Stimulated activated naive CD8-positive, alpha-beta T cell treated with anti-CD3 and anti-CD28 coated beads, Interleukin-15, Interleukin-2, amounts not matched to agents 100 ng/mL and 50 ng/mL, for 24 hours (primary cell): ENCODE data around the gene LGALS7.
"Not testable (repeated sequence)": the region's sequence is repeated elsewhere in the genome, so short reads cannot be mapped to it uniquely, and the experiment has no call there.

Experiments used
- H3K27ac Mint-ChIP-seq: one replicate; pipeline ENCODE4 v1.8.0; 2021; ENCODE audit warnings: mild to moderate bottlenecking, mixed read lengths
- H3K27me3 Mint-ChIP-seq: one replicate; pipeline ENCODE4 v1.8.0; 2021; ENCODE audit warnings: mixed read lengths
- H3K36me3 Mint-ChIP-seq: one replicate; pipeline ENCODE4 v1.8.0; 2021; ENCODE audit warnings: low read depth, mixed read lengths
- H3K4me1 Mint-ChIP-seq: one replicate; pipeline ENCODE4 v1.8.0; 2021; ENCODE audit warnings: low read depth, mixed read lengths
- H3K4me3 Mint-ChIP-seq: one replicate; pipeline ENCODE4 v1.8.0; 2021; ENCODE audit warnings: mild to moderate bottlenecking, mixed read lengths
- H3K9me3 Mint-ChIP-seq: one replicate; pipeline ENCODE4 v1.8.0; 2021; ENCODE audit warnings: mixed read lengths

The LGALS7 gene

GRCh38 chr19:38806371-38806770, 33.1 kb upstream of the LGALS7 start:
- Mint-ChIP-seq H3K9me3 (no peaks in the 10 kb centered on the region), H3K27me3 (no peaks in the 10 kb centered on the region), H3K36me3 (no peaks in the 10 kb centered on the region), H3K4me3 (no peak overlapping the region), H3K4me1 (peaks cover 4% of the 10 kb centered on the region), H3K27ac (no peak overlapping the region)

GRCh38 chr19:38805180-38805579, 31.9 kb upstream of the LGALS7 start:
- no peaks in the 10 kb centered on the region for H3K27me3 Mint-ChIP-seq
- no peaks in the 10 kb centered on the region for H3K36me3 Mint-ChIP-seq
- no peak overlapping the region for H3K4me3 Mint-ChIP-seq
- H3K9me3 Mint-ChIP-seq, result no peaks in the 10 kb centered on the region
- peaks cover 4% of the 10 kb centered on the region for H3K4me1 Mint-ChIP-seq
- H3K27ac Mint-ChIP-seq, result peak overlapping the region; percentile 76

GRCh38 chr19:38803543-38803942, 30.2 kb upstream of the LGALS7 start:
- H3K4me3 Mint-ChIP-seq, result no peak overlapping the region
- no peaks in the 10 kb centered on the region for H3K9me3 Mint-ChIP-seq

GRCh38 chr19:38801359-38802095, 28.2 kb upstream of the LGALS7 start:
- Mint-ChIP-seq H3K27ac (no peak overlapping the region), H3K36me3 (no peaks in the 10 kb centered on the region), H3K9me3 (no peaks in the 10 kb centered on the region), H3K4me3 (no peak overlapping the region), H3K4me1 (peaks cover 4% of the 10 kb centered on the region), H3K27me3 (no peaks in the 10 kb centered on the region)

More at GRCh38 chr19:38803543-38803942, 30.2 kb upstream of the LGALS7 start:
- Mint-ChIP-seq H3K27me3 (no peaks in the 10 kb centered on the region), H3K36me3 (no peaks in the 10 kb centered on the region), H3K27ac (no peak overlapping the region), H3K4me1 (peaks cover 4% of the 10 kb centered on the region)

- no peak overlapping the region for H3K4me3 Mint-ChIP-seq
- H3K27ac Mint-ChIP-seq, result no peak overlapping the region
- H3K9me3 Mint-ChIP-seq, result no peaks in the 10 kb centered on the region
- H3K4me1 Mint-ChIP-seq, result peaks cover 4% of the 10 kb centered on the region
- no peaks in the 10 kb centered on the region for H3K27me3 Mint-ChIP-seq
- H3K36me3 Mint-ChIP-seq, result no peaks in the 10 kb centered on the region
Measured at GRCh38 chr19:38800577-38801347, 27.4 kb upstream of the LGALS7 start.

- H3K27me3 Mint-ChIP-seq, result no peaks in the 10 kb centered on the region
Measured at GRCh38 chr19:38799104-38799503, 25.8 kb upstream of the LGALS7 start.

GRCh38 chr19:38797781-38798180, 24.5 kb upstream of the LGALS7 start:
- H3K27me3 Mint-ChIP-seq, H3K36me3 Mint-ChIP-seq, H3K27ac Mint-ChIP-seq, H3K9me3 Mint-ChIP-seq, H3K4me3 Mint-ChIP-seq, H3K4me1 Mint-ChIP-seq: not testable (repeated sequence)

More at GRCh38 chr19:38799104-38799503, 25.8 kb upstream of the LGALS7 start:
- Mint-ChIP-seq H3K4me1 (no peaks in the 10 kb centered on the region), H3K36me3 (no peaks in the 10 kb centered on the region), H3K9me3 (no peaks in the 10 kb centered on the region), H3K4me3 (no peak overlapping the region), H3K27ac (no peak overlapping the region)

GRCh38 chr19:38796154-38796553, 22.8 kb upstream of the LGALS7 start:
- no peak overlapping the region for H3K4me3 Mint-ChIP-seq
- H3K4me1 Mint-ChIP-seq, result peaks cover 9% of the 10 kb centered on the region
- H3K9me3 Mint-ChIP-seq, result no peaks in the 10 kb centered on the region
- H3K36me3 Mint-ChIP-seq, result no peaks in the 10 kb centered on the region
- H3K27me3 Mint-ChIP-seq, result peaks cover 4% of the 10 kb centered on the region
- no peak overlapping the region for H3K27ac Mint-ChIP-seq

GRCh38 chr19:38795549-38795948, 22.2 kb upstream of the LGALS7 start:
- Mint-ChIP-seq H3K27ac (no peak overlapping the region), H3K27me3 (peaks cover 4% of the 10 kb centered on the region), H3K9me3 (no peaks in the 10 kb centered on the region), H3K4me3 (no peak overlapping the region), H3K36me3 (no peaks in the 10 kb centered on the region), H3K4me1 (peaks cover 9% of the 10 kb centered on the region)

- H3K4me1 Mint-ChIP-seq, result peaks cover 9% of the 10 kb centered on the region
- H3K36me3 Mint-ChIP-seq, result no peaks in the 10 kb centered on the region
- no peak overlapping the region for H3K4me3 Mint-ChIP-seq
- peaks cover 4% of the 10 kb centered on the region for H3K27me3 Mint-ChIP-seq
- no peak overlapping the region for H3K27ac Mint-ChIP-seq
- H3K9me3 Mint-ChIP-seq, result no peaks in the 10 kb centered on the region
Measured at GRCh38 chr19:38793671-38794070, 20.4 kb upstream of the LGALS7 start.

GRCh38 chr19:38793177-38793576, 19.9 kb upstream of the LGALS7 start:
- H3K9me3 Mint-ChIP-seq, result no peaks in the 10 kb centered on the region
- H3K27ac Mint-ChIP-seq, result no peak overlapping the region
- peaks cover 9% of the 10 kb centered on the region for H3K4me1 Mint-ChIP-seq
- peak overlapping the region; percentile 50 for H3K4me3 Mint-ChIP-seq
- H3K27me3 Mint-ChIP-seq, result peaks cover 4% of the 10 kb centered on the region
- H3K36me3 Mint-ChIP-seq, result no peaks in the 10 kb centered on the region

- Mint-ChIP-seq H3K4me1 (peaks cover 9% of the 10 kb centered on the region), H3K9me3 (no peaks in the 10 kb centered on the region), H3K36me3 (no peaks in the 10 kb centered on the region), H3K4me3 (peak overlapping the region; percentile 50), H3K27me3 (peaks cover 4% of the 10 kb centered on the region), H3K27ac (no peak overlapping the region)
Measured at GRCh38 chr19:38792250-38793111, 19.2 kb upstream of the LGALS7 start.

GRCh38 chr19:38791451-38792064, 18.2 kb upstream of the LGALS7 start:
- not testable (repeated sequence) for H3K27me3 Mint-ChIP-seq, H3K9me3 Mint-ChIP-seq, H3K4me1 Mint-ChIP-seq, H3K4me3 Mint-ChIP-seq, H3K36me3 Mint-ChIP-seq, H3K27ac Mint-ChIP-seq

- H3K9me3 Mint-ChIP-seq, H3K36me3 Mint-ChIP-seq, H3K4me1 Mint-ChIP-seq, H3K27ac Mint-ChIP-seq, H3K4me3 Mint-ChIP-seq, H3K27me3 Mint-ChIP-seq: not testable (repeated sequence)
Measured at GRCh38 chr19:38790507-38791403, 17.4 kb upstream of the LGALS7 start.
